PFSK-1 (cell line): ENCODE results near the gene ZC3H18.

Experiments
- FOXP2 ChIP-seq: optimal IDR thresholded peaks from 2 replicates; pipeline ENCODE3; 2011; ENCODE audit warnings: borderline replicate concordance, control low read depth, inconsistent platforms; ENCODE audit not compliant: insufficient read depth; ENCODE audit errors: extremely low read length, extremely low read depth
- POLR2AphosphoS5 ChIP-seq: IDR thresholded peaks from 2 replicates; pipeline ENCODE4 v1.6.1; 2012; ENCODE audit warnings: low read depth, mild to moderate bottlenecking, control low read depth, low read length, moderate library complexity
- SIN3A ChIP-seq: IDR thresholded peaks from 2 replicates; pipeline ENCODE4 v1.6.1; 2012; ENCODE audit warnings: mild to moderate bottlenecking, low read length, moderate library complexity, borderline replicate concordance; ENCODE audit not compliant: insufficient read depth
- TAF1 ChIP-seq: IDR thresholded peaks from 2 replicates; pipeline ENCODE4 v1.6.1; 2012; ENCODE audit warnings: low read length, control low read depth, borderline replicate concordance; ENCODE audit not compliant: insufficient read depth
- TF ChIP-seq, protein P1 (sequence below), 2 experiments: IDR thresholded peaks; 2 replicates each; pipeline versions ENCODE4 v1.6.1 to v1.8.0; 2011 to 2012; ENCODE audit warnings: low read depth in 2 of 2, low read length in 2 of 2, control low read depth in 1 of 2, inconsistent platforms in 1 of 2, mild to moderate bottlenecking in 1 of 2, moderate library complexity in 1 of 2; ENCODE audit not compliant: insufficient read depth in 1 of 2

ZC3H18 gene

DNA sequence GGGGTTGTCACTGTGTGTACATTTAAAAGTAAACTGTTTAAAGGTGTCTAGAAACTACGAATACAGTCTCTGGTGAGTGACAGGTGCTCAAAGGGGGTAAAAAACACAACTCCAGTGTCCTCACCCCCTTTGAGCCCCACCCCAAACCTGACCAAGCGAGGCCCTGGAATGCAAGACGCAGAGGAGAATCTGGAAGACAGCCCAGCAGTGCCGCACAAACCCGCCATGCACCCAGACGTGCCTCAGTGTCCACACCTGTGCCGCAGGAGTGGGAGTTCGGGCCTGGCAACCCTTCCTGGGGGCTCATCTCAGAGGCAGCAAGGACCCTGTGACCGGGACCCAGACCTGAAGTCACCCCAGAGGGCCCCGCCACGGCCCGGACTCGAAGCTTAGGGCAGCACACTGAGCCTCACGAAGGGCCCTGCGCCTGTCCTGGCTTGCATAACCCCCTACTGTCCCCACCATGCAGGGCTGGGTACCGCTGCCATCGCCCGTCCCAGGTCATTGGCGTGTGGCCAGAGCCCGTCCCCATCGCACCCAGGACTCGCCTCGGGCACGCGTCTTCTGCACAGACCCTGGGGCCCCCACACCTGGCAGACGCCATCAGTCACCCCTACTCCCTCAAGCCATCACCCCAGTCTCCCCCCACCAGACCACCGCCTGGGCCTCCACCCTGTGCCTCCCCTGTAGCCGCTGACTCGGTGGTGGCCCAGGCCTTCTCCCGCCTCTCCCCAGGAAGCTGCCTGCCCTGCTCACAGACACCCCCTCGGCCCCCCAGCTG is 33.0 kb upstream of the ZC3H18 start:
- no peak for TF ChIP-seq FOXP2
- no peak for TF ChIP-seq POLR2AphosphoS5
- TF ChIP-seq SIN3A, result no peak
- no peak for TF ChIP-seq TAF1
- TF ChIP-seq, protein P1, sequence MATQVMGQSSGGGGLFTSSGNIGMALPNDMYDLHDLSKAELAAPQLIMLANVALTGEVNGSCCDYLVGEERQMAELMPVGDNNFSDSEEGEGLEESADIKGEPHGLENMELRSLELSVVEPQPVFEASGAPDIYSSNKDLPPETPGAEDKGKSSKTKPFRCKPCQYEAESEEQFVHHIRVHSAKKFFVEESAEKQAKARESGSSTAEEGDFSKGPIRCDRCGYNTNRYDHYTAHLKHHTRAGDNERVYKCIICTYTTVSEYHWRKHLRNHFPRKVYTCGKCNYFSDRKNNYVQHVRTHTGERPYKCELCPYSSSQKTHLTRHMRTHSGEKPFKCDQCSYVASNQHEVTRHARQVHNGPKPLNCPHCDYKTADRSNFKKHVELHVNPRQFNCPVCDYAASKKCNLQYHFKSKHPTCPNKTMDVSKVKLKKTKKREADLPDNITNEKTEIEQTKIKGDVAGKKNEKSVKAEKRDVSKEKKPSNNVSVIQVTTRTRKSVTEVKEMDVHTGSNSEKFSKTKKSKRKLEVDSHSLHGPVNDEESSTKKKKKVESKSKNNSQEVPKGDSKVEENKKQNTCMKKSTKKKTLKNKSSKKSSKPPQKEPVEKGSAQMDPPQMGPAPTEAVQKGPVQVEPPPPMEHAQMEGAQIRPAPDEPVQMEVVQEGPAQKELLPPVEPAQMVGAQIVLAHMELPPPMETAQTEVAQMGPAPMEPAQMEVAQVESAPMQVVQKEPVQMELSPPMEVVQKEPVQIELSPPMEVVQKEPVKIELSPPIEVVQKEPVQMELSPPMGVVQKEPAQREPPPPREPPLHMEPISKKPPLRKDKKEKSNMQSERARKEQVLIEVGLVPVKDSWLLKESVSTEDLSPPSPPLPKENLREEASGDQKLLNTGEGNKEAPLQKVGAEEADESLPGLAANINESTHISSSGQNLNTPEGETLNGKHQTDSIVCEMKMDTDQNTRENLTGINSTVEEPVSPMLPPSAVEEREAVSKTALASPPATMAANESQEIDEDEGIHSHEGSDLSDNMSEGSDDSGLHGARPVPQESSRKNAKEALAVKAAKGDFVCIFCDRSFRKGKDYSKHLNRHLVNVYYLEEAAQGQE (IDR thresholded peaks at IDR 0.05; ENCODE audit: insufficient read depth in 1 of 2, low read depth in 2 of 2, low read length in 2 of 2), result no peak

DNA sequence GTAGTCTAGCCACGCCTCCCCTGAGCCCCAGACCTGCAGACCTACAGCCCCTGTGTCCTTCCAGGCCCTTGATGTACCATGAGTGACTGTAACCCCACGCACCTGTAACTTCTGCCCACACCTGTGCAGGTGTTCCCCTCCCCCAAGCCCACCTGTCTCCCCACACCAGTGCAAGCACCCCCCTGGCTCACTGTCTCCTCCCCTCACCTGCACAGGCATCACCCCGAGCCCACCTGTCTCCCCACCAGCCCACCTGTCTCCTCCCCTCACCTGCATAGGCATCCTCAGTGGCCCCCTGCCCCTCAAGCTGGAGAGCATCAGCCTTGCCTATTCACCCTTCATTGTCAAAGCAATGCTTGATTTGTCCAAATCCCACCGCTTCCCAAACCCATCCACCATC is 32.3 kb upstream of the ZC3H18 start:
- TF ChIP-seq TAF1 (no peak), POLR2AphosphoS5 (no peak), FOXP2 (no peak), SIN3A (no peak)
- TF ChIP-seq, protein P1 (IDR thresholded peaks at IDR 0.05; ENCODE audit: insufficient read depth in 1 of 2, low read depth in 2 of 2, low read length in 2 of 2), result no peak

DNA sequence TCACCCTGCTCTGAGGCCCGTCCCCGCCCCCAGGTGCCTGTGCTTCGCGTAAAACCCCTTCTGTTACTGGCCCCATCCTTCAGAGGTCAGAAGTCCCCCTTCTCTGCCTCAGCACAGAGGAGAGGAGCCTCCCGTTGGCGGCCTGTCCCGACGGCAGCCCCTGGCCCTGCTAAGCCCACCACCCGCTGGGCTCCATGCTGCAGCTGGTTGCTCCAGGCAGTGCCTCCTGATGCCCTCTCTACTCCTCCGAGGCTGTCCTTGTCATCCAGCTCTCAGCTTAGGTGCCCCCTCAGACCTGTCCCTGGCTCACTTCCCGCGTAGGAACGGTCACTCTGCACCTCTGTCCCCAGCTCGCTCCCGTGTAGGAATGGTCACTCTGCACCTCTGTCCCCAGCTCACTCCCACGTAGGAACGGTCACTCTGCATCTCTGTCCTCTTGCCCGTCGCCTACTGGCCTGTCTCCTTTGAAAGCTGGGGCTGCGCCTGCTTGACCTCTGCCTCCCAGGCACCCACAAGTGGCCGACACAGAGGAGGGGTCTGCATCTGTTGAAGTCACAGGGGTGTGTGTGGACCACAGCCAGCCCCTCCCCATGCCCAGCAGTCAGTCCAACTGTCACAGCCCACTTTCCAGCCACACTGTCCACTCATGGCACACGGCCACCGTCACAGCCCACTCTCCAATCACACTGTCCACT is 31.7 kb upstream of the ZC3H18 start:
- TF ChIP-seq FOXP2 (no peak), POLR2AphosphoS5 (no peak), TAF1 (no peak), SIN3A (no peak)
- TF ChIP-seq, protein P1 (IDR thresholded peaks at IDR 0.05; ENCODE audit: insufficient read depth in 1 of 2, low read depth in 2 of 2, low read length in 2 of 2), result no peak

DNA sequence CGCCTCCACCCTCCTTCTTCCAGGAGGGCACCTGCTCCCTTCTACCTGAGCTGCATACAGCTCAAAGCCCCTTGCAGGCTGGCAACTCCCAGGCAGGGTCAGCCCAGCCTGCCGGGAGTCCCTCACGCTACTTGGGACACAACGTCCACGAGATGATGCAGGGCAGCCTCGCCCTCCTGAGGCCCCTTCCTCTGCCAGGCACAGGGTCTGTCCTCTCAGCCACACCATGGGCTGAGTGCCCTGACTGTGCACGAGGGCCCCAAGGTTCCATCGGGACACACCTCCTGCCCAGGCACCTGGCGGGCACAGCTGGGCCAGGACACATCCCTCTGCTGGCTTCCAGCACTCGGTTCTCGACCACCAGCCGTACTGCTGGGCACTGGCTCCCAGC is 30.9 kb upstream of the ZC3H18 start:
- TF ChIP-seq POLR2AphosphoS5 (no peak), SIN3A (no peak), FOXP2 (no peak), TAF1 (no peak)
- TF ChIP-seq, protein P1 (IDR thresholded peaks at IDR 0.05; ENCODE audit: insufficient read depth in 1 of 2, low read depth in 2 of 2, low read length in 2 of 2), result no peak
